ENCODE results near the gene FSTL5. TPM values are rescaled to one million over a fixed set of nuclear protein-coding genes. Genes with fewer than 3 reads are reported as not detected.

FSTL5 gene
- total RNA-seq, 1 donor from 2014 or later: 2.6 TPM

GRCh38 chr4:161581262-161582230, 582.3 kb downstream of the FSTL5 start:
- no peak overlapping the region for H3K27ac ChIP-seq (ENCODE audit: low read depth, low read length)
- no peak overlapping the region for H3K9ac ChIP-seq (ENCODE audit: low read depth in 1 of 3, low read length in 3 of 3)
- H3K4me1 ChIP-seq (ENCODE audit: control insufficient read depth in 3 of 3, insufficient read depth in 3 of 3, low read length in 3 of 3): no peaks in the 10 kb centered on the region
- H3K4me3 ChIP-seq (ENCODE audit: low read length in 3 of 3): no peak overlapping the region
- H3K27me3 ChIP-seq (ENCODE audit: control insufficient read depth in 3 of 3, insufficient read depth in 3 of 3, low read length in 3 of 3): no peaks in the 10 kb centered on the region
- no peaks in the 10 kb centered on the region for H3K36me3 ChIP-seq (ENCODE audit: control insufficient read depth in 3 of 3, insufficient read depth in 3 of 3, low read length in 3 of 3)
- H3K9me3 ChIP-seq (ENCODE audit: control insufficient read depth in 3 of 3, low read length in 3 of 3): no peaks in the 10 kb centered on the region

GRCh38 chr4:161577579-161578301, 586.1 kb downstream of the FSTL5 start:
- H3K36me3 ChIP-seq (ENCODE audit: control insufficient read depth in 3 of 3, insufficient read depth in 3 of 3, low read length in 3 of 3): no peaks in the 10 kb centered on the region
- H3K4me3 ChIP-seq (ENCODE audit: low read length in 3 of 3): peak overlapping the region in 1 of 3 donors; percentile 39
- no peaks in the 10 kb centered on the region for H3K9me3 ChIP-seq (ENCODE audit: control insufficient read depth in 3 of 3, low read length in 3 of 3)
- H3K27ac ChIP-seq (ENCODE audit: low read depth, low read length): no peak overlapping the region
- H3K9ac ChIP-seq (ENCODE audit: low read depth in 1 of 3, low read length in 3 of 3): no peak overlapping the region
- no peaks in the 10 kb centered on the region for H3K27me3 ChIP-seq (ENCODE audit: control insufficient read depth in 3 of 3, insufficient read depth in 3 of 3, low read length in 3 of 3)
- H3K4me1 ChIP-seq (ENCODE audit: control insufficient read depth in 3 of 3, insufficient read depth in 3 of 3, low read length in 3 of 3): no peaks in the 10 kb centered on the region

- H3K9me3 ChIP-seq (ENCODE audit: control insufficient read depth in 3 of 3, low read length in 3 of 3): no peaks in the 10 kb centered on the region
- H3K27ac ChIP-seq (ENCODE audit: low read depth, low read length): no peak overlapping the region
- H3K36me3 ChIP-seq (ENCODE audit: control insufficient read depth in 3 of 3, insufficient read depth in 3 of 3, low read length in 3 of 3): no peaks in the 10 kb centered on the region
- no peak overlapping the region for H3K9ac ChIP-seq (ENCODE audit: low read depth in 1 of 3, low read length in 3 of 3)
- H3K4me3 ChIP-seq (ENCODE audit: low read length in 3 of 3): no peak overlapping the region
- H3K27me3 ChIP-seq (ENCODE audit: control insufficient read depth in 3 of 3, insufficient read depth in 3 of 3, low read length in 3 of 3): no peaks in the 10 kb centered on the region
- no peaks in the 10 kb centered on the region for H3K4me1 ChIP-seq (ENCODE audit: control insufficient read depth in 3 of 3, insufficient read depth in 3 of 3, low read length in 3 of 3)
These were observed 590.0 kb downstream of the FSTL5 start for GRCh38 chr4:161573836-161574235.

- H3K27me3 ChIP-seq (ENCODE audit: control insufficient read depth in 3 of 3, insufficient read depth in 3 of 3, low read length in 3 of 3): no peaks in the 10 kb centered on the region
- H3K4me1 ChIP-seq (ENCODE audit: control insufficient read depth in 3 of 3, insufficient read depth in 3 of 3, low read length in 3 of 3): no peaks in the 10 kb centered on the region
- H3K4me3 ChIP-seq (ENCODE audit: low read length in 3 of 3): no peak overlapping the region
- H3K27ac ChIP-seq (ENCODE audit: low read depth, low read length): no peak overlapping the region
- no peaks in the 10 kb centered on the region for H3K36me3 ChIP-seq (ENCODE audit: control insufficient read depth in 3 of 3, insufficient read depth in 3 of 3, low read length in 3 of 3)
- no peaks in the 10 kb centered on the region for H3K9me3 ChIP-seq (ENCODE audit: control insufficient read depth in 3 of 3, low read length in 3 of 3)
- no peak overlapping the region for H3K9ac ChIP-seq (ENCODE audit: low read depth in 1 of 3, low read length in 3 of 3)
These were observed 599.5 kb downstream of the FSTL5 start for GRCh38 chr4:161564230-161564834.

GRCh38 chr4:161555689-161556660, 607.8 kb downstream of the FSTL5 start:
- H3K36me3 ChIP-seq (ENCODE audit: control insufficient read depth in 3 of 3, insufficient read depth in 3 of 3, low read length in 3 of 3): no peaks in the 10 kb centered on the region
- no peak overlapping the region for H3K9ac ChIP-seq (ENCODE audit: low read depth in 1 of 3, low read length in 3 of 3)
- H3K4me3 ChIP-seq (ENCODE audit: low read length in 3 of 3): no peak overlapping the region
- no peak overlapping the region for H3K27ac ChIP-seq (ENCODE audit: low read depth, low read length)
- no peaks in the 10 kb centered on the region for H3K27me3 ChIP-seq (ENCODE audit: control insufficient read depth in 3 of 3, insufficient read depth in 3 of 3, low read length in 3 of 3)
- no peaks in the 10 kb centered on the region for H3K9me3 ChIP-seq (ENCODE audit: control insufficient read depth in 3 of 3, low read length in 3 of 3)
- no peaks in the 10 kb centered on the region for H3K4me1 ChIP-seq (ENCODE audit: control insufficient read depth in 3 of 3, insufficient read depth in 3 of 3, low read length in 3 of 3)

- Histone ChIP-seq H3K27ac (ENCODE audit: low read depth, low read length) (no peak overlapping the region), H3K36me3 (ENCODE audit: control insufficient read depth in 3 of 3, insufficient read depth in 3 of 3, low read length in 3 of 3) (no peaks in the 10 kb centered on the region), H3K4me1 (ENCODE audit: control insufficient read depth in 3 of 3, insufficient read depth in 3 of 3, low read length in 3 of 3) (no peaks in the 10 kb centered on the region), H3K4me3 (ENCODE audit: low read length in 3 of 3) (no peak overlapping the region), H3K9ac (ENCODE audit: low read depth in 1 of 3, low read length in 3 of 3) (no peak overlapping the region), H3K9me3 (ENCODE audit: control insufficient read depth in 3 of 3, low read length in 3 of 3) (no peaks in the 10 kb centered on the region), H3K27me3 (ENCODE audit: control insufficient read depth in 3 of 3, insufficient read depth in 3 of 3, low read length in 3 of 3) (no peaks in the 10 kb centered on the region)
These were observed 609.3 kb downstream of the FSTL5 start for GRCh38 chr4:161554372-161554990.

GRCh38 chr4:161546902-161547301, 616.9 kb downstream of the FSTL5 start:
- Histone ChIP-seq H3K4me3 (ENCODE audit: low read length in 3 of 3) (no peak overlapping the region), H3K27me3 (ENCODE audit: control insufficient read depth in 3 of 3, insufficient read depth in 3 of 3, low read length in 3 of 3) (no peaks in the 10 kb centered on the region), H3K9me3 (ENCODE audit: control insufficient read depth in 3 of 3, low read length in 3 of 3) (no peaks in the 10 kb centered on the region), H3K27ac (ENCODE audit: low read depth, low read length) (no peak overlapping the region), H3K36me3 (ENCODE audit: control insufficient read depth in 3 of 3, insufficient read depth in 3 of 3, low read length in 3 of 3) (no peaks in the 10 kb centered on the region), H3K4me1 (ENCODE audit: control insufficient read depth in 3 of 3, insufficient read depth in 3 of 3, low read length in 3 of 3) (no peaks in the 10 kb centered on the region), H3K9ac (ENCODE audit: low read depth in 1 of 3, low read length in 3 of 3) (no peak overlapping the region)

GRCh38 chr4:161540265-161540664, 623.5 kb downstream of the FSTL5 start:
- no peak overlapping the region for H3K4me3 ChIP-seq (ENCODE audit: low read length in 3 of 3)
- H3K36me3 ChIP-seq (ENCODE audit: control insufficient read depth in 3 of 3, insufficient read depth in 3 of 3, low read length in 3 of 3): no peaks in the 10 kb centered on the region

GRCh38 chr4:161538941-161539340, 624.9 kb downstream of the FSTL5 start:
- H3K9me3 ChIP-seq (ENCODE audit: control insufficient read depth in 3 of 3, low read length in 3 of 3): no peaks in the 10 kb centered on the region
- no peak overlapping the region for H3K4me3 ChIP-seq (ENCODE audit: low read length in 3 of 3)
- no peak overlapping the region for H3K9ac ChIP-seq (ENCODE audit: low read depth in 1 of 3, low read length in 3 of 3)
- no peaks in the 10 kb centered on the region for H3K27me3 ChIP-seq (ENCODE audit: control insufficient read depth in 3 of 3, insufficient read depth in 3 of 3, low read length in 3 of 3)
- H3K27ac ChIP-seq (ENCODE audit: low read depth, low read length): no peak overlapping the region
- H3K36me3 ChIP-seq (ENCODE audit: control insufficient read depth in 3 of 3, insufficient read depth in 3 of 3, low read length in 3 of 3): no peaks in the 10 kb centered on the region
- H3K4me1 ChIP-seq (ENCODE audit: control insufficient read depth in 3 of 3, insufficient read depth in 3 of 3, low read length in 3 of 3): no peaks in the 10 kb centered on the region

More at GRCh38 chr4:161540265-161540664, 623.5 kb downstream of the FSTL5 start:
- no peaks in the 10 kb centered on the region for H3K9me3 ChIP-seq (ENCODE audit: control insufficient read depth in 3 of 3, low read length in 3 of 3)
- no peaks in the 10 kb centered on the region for H3K27me3 ChIP-seq (ENCODE audit: control insufficient read depth in 3 of 3, insufficient read depth in 3 of 3, low read length in 3 of 3)
- no peak overlapping the region for H3K27ac ChIP-seq (ENCODE audit: low read depth, low read length)
- H3K4me1 ChIP-seq (ENCODE audit: control insufficient read depth in 3 of 3, insufficient read depth in 3 of 3, low read length in 3 of 3): no peaks in the 10 kb centered on the region
- no peak overlapping the region for H3K9ac ChIP-seq (ENCODE audit: low read depth in 1 of 3, low read length in 3 of 3)

All from skeletal muscle tissue (tissue), 4 donors.